GM12873 (cell line): ENCODE measurements around the gene S1PR4.

Experiments used
- TF ChIP-seq, protein P1 (sequence below): IDR thresholded peaks from 2 replicates; pipeline ENCODE4 v1.5.1; 2012; ENCODE audit warnings: low read depth, mild to moderate bottlenecking, moderate library complexity, low read length, control low read depth; ENCODE audit not compliant: insufficient read depth; ENCODE audit errors: missing control alignments

Gene S1PR4, protein sequence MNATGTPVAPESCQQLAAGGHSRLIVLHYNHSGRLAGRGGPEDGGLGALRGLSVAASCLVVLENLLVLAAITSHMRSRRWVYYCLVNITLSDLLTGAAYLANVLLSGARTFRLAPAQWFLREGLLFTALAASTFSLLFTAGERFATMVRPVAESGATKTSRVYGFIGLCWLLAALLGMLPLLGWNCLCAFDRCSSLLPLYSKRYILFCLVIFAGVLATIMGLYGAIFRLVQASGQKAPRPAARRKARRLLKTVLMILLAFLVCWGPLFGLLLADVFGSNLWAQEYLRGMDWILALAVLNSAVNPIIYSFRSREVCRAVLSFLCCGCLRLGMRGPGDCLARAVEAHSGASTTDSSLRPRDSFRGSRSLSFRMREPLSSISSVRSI

DNA sequence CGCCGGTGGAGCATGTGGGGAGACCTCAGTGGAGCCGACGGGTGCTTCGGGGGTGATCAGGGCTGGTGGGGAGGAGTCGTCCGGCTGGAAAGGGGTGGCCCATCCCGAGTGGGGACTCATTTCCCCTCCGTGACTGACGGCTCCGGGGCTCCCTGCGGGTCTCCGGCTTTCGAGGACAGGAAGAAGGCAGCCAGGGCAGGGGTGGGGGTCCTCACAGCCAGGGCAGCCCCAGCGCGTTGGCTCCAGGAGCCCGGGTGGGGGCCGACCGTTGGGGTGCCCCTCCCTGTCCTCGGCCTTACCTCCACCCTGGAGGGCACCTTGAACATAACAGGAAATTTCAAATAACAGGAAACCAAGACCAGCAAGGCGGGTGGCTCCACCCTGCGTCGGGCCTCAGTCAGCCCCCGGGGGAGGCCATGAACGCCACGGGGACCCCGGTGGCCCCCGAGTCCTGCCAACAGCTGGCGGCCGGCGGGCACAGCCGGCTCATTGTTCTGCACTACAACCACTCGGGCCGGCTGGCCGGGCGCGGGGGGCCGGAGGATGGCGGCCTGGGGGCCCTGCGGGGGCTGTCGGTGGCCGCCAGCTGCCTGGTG is at the start of gene S1PR4:
TSS of gene S1PR4 (plus strand) at position 393 of the 596 bp plus-strand sequence. CDS start at position 417, 24 bp downstream.
- TF ChIP-seq, protein P1, sequence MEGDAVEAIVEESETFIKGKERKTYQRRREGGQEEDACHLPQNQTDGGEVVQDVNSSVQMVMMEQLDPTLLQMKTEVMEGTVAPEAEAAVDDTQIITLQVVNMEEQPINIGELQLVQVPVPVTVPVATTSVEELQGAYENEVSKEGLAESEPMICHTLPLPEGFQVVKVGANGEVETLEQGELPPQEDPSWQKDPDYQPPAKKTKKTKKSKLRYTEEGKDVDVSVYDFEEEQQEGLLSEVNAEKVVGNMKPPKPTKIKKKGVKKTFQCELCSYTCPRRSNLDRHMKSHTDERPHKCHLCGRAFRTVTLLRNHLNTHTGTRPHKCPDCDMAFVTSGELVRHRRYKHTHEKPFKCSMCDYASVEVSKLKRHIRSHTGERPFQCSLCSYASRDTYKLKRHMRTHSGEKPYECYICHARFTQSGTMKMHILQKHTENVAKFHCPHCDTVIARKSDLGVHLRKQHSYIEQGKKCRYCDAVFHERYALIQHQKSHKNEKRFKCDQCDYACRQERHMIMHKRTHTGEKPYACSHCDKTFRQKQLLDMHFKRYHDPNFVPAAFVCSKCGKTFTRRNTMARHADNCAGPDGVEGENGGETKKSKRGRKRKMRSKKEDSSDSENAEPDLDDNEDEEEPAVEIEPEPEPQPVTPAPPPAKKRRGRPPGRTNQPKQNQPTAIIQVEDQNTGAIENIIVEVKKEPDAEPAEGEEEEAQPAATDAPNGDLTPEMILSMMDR, result no peak

DNA sequence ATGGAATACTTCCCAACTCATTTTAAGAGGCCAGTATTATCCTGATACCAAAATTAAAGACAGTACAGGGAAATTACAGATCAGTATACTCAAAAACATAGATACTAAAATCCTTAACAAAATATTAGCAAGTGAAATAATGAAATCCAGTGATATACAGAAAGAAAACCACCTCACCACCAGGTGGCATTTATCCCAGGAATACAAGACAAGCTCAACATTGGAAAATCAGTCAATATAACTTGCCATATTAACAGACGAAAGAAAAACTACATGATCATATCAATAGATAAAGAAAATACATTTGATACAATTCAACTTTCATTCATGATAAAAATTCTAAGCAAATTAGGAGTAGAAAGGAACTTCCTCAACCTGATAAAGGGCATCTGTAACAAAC is 49.5 kb upstream of the S1PR4 start:
- TF ChIP-seq, protein P1, result peak; percentile 23

DNA sequence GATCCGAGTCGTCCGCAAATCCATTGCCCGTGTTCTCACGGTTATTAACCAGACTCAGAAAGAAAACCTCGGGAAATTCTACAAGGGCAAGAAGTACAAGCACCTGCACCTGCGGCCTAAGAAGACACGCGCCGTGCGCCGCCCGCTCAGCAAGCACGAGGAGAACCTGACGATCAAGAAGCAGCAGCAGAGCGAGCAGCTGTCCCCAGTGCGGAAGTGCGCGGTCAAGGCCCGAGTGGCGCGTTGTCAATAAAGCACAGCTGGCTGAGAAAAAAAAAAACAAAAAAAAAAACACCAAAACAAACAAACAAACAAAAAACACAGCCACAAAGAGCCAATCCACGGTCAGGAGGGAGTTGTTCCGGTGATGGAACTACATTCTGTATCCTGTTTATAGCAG is 47.4 kb upstream of the S1PR4 start:
- TF ChIP-seq, protein P1, result no peak

DNA sequence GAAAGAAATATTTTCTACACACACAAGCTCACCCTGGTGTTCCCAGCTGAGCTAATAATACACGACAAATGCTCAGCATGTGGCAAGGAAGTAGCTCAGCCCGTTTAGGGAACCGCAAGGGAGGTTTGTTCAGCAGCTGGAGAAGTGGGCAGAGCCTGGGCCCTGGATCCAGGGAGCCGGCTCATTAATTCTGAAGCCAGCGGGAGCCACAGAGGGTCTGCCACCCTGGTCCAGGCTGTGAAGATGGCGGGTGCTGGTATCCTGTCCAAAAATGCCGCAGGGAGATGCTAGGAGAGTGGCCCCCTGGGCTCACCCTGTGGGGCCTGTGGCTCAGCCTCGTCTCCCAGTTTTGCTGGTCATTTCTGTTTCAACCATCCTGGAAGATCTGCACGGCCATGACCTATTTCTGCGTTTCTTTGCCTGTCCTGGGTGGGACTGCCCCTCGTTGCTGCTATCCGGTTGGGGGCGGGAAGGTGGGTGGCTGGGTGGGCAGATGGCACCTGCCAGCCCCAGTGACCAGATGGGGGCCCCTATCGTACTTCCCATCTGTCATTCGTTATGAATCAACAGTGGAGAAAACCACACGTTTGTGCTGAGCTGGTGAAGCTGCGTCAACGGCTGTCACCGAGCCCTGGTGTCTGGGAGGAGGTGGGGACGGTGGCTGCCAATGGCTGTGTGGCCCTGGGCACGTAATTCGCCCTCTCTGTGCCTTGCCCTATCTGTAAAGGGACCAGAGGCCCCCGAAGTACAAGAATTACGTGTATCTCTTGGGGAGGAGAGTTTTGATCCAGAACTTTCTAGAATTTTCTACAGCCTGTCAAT is 45.4 kb upstream of the S1PR4 start:
- TF ChIP-seq, protein P1, result no peak

DNA sequence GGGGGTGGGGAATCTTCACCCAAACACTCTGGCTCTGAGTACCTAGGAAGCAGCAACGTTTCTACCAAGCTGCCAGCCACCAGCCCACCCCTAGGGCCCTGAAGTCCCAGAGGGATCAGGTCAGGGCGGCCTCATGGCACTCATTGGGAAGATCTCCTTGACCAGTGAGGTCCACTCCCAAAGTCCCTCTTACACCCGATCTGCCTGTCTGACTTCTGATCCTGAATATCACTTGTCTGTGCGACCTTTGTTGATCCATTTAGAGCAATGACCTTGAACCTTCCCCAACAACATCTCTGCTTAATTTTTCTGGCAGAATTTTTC is 44.8 kb upstream of the S1PR4 start:
- TF ChIP-seq, protein P1, result no peak

DNA sequence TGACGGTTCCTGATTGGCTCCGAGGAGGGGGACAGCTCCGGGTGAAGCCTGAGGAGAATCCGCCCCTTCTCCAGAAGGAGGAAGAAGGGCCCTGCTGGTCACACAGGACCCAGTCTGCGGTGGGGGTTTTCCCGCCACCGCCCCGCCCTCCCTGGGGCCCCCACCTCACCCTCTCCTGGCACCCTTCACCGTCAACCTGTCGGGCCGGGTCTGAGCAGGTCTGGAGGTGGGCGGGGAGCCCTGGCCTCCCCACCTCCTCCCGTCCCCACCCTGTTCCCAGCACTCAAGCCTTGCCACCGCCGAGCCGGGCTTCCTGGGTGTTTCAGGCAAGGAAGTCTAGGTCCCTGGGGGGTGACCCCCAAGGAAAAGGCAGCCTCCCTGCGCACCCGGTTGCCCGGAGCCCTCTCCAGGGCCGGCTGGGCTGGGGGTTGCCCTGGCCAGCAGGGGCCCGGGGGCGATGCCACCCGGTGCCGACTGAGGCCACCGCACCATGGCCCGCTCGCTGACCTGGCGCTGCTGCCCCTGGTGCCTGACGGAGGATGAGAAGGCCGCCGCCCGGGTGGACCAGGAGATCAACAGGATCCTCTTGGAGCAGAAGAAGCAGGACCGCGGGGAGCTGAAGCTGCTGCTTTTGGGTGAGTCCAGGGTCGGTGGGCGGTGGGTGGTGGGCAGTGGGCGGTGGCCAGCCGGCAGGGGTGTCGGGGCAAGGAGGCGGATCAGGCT is 42.4 kb upstream of the S1PR4 start, which contains the start of gene GNA15:
TSS of gene GNA15 (plus strand) at position 73 of the 723 bp plus-strand sequence. CDS start at position 491, 418 bp downstream.
- TF ChIP-seq, protein P1, result no peak
